H1 (cell line): ENCODE measurements around the gene HOMER3. TPM values are rescaled to one million over a fixed set of nuclear protein-coding genes. Genes with fewer than 3 reads are reported as not detected.

ENCODE experiments used
- CTCF ChIA-PET: fragments of 300-600 bp; sonication (Branson Sonifier 250); formaldehyde crosslinking; loops from one replicate; lab custom pipeline; 2021; ENCODE audit not compliant: partially characterized antibody; lab: Charles Lee
- POLR2A ChIA-PET: fragments of 300-600 bp; sonication (Branson Sonifier 250); formaldehyde crosslinking; loops from one replicate; lab custom pipeline; 2021; ENCODE audit warnings: inconsistent platforms; ENCODE audit not compliant: partially characterized antibody; lab: Charles Lee
- DNase-seq, 2 experiments: peaks; one replicate each; pipeline versions ENCODE4 v3.0.0 to v3.0.0-alpha.2; 2010 to 2022; ENCODE audit warnings: low spot score in 2 of 2, low read depth in 1 of 2, mixed read lengths in 1 of 2
- FAIRE-seq: peaks from 2 replicates; lab custom pipeline; 2011; peaks lifted over from hg19 to GRCh38; lab: Jason Lieb, UNC
- H2AFZ ChIP-seq: 2 replicates; pipeline ENCODE4 v1.8.1; 2012; ENCODE audit warnings: low read length, inconsistent platforms
- H2AK5ac ChIP-seq: 2 replicates; pipeline ENCODE4 v1.6.1; 2013; ENCODE audit warnings: low read depth, low read length
- H2BK120ac ChIP-seq: replicated peaks from 2 replicates; pipeline ENCODE3; 2013; ENCODE audit warnings: low read depth, low read length, inconsistent platforms
- H2BK12ac ChIP-seq: 2 replicates; pipeline ENCODE4 v1.6.1; 2013; ENCODE audit warnings: low read depth, low read length
- H2BK15ac ChIP-seq: 2 replicates; pipeline ENCODE4 v1.6.1; 2013; ENCODE audit warnings: low read length
- H2BK20ac ChIP-seq: 2 replicates; pipeline ENCODE4 v1.6.1; 2013; ENCODE audit warnings: low read length
- H2BK5ac ChIP-seq: 2 replicates; pipeline ENCODE4 v1.6.1; 2013; ENCODE audit warnings: low read depth, low read length
- H3K14ac ChIP-seq: 2 replicates; pipeline ENCODE4 v1.6.1; 2013; ENCODE audit warnings: inconsistent platforms; ENCODE audit not compliant: insufficient read length
- H3K18ac ChIP-seq: 2 replicates; pipeline ENCODE4 v1.6.1; 2013; ENCODE audit warnings: low read length; ENCODE audit errors: extremely low read depth
- H3K23ac ChIP-seq: 2 replicates; pipeline ENCODE4 v1.6.1; 2013; ENCODE audit warnings: inconsistent platforms; ENCODE audit not compliant: insufficient read length
- H3K23me2 ChIP-seq: 2 replicates; pipeline ENCODE4 v1.6.1; 2013; ENCODE audit warnings: low read depth, low read length
- H3K27ac ChIP-seq: 2 replicates; pipeline ENCODE4 v1.6.1; 2011; ENCODE audit warnings: low read depth, low read length, inconsistent platforms
- H3K27me3 ChIP-seq, 4 experiments: replicated peaks in 1 of 4; 1 replicate in 1 of 4; 2 replicates in 3 of 4; pipeline versions ENCODE4 v1.6.1 to v1.8.1; 2011 to 2013; ENCODE audit warnings: low read length in 3 of 4, mild to moderate bottlenecking in 3 of 4, inconsistent platforms in 2 of 4, mixed read lengths in 2 of 4, moderate library complexity in 1 of 4; ENCODE audit not compliant: control insufficient read depth in 3 of 4, insufficient read depth in 3 of 4; ENCODE audit errors: extremely low read depth in 1 of 4
- H3K36me3 ChIP-seq, 4 experiments: 2 replicates each; pipeline versions ENCODE4 v1.6.1 to v1.8.1; 2011 to 2013; ENCODE audit warnings: mild to moderate bottlenecking in 4 of 4, low read length in 3 of 4, moderate library complexity in 2 of 4, control low read depth in 1 of 4, inconsistent platforms in 1 of 4; ENCODE audit not compliant: insufficient read depth in 4 of 4, control insufficient read depth in 2 of 4
- H3K4ac ChIP-seq: replicated peaks from 2 replicates; pipeline ENCODE3; 2013; ENCODE audit warnings: low read length, low read depth, mixed read lengths, inconsistent platforms; ENCODE audit not compliant: insufficient read length
- H3K4me1 ChIP-seq, 4 experiments: replicated peaks in 1 of 4; 1 replicate in 1 of 4; 2 replicates in 3 of 4; pipeline versions ENCODE4 v1.6.1 to v1.8.1; 2011 to 2013; ENCODE audit warnings: low read length in 3 of 4, inconsistent platforms in 2 of 4, mixed read lengths in 1 of 4; ENCODE audit not compliant: insufficient read depth in 4 of 4, control insufficient read depth in 3 of 4
- H3K4me2 ChIP-seq, 2 experiments: 2 replicates each; pipeline versions ENCODE4 v1.6.1 to v1.8.1; 2011 to 2013; ENCODE audit warnings: low read depth in 2 of 2, low read length in 2 of 2, control low read depth in 1 of 2, inconsistent platforms in 1 of 2, mild to moderate bottlenecking in 1 of 2; ENCODE audit not compliant: insufficient read depth in 1 of 2
- H3K4me3 ChIP-seq, 4 experiments: fragments of 200-600, 300-600 bp in 1 of 4; sonication (generic), shearing (Covaris generic), sonication (Bioruptor Twin) in 1 of 4; 2 replicates each; pipeline versions ENCODE4 v1.5.1 to v1.8.1; 2011 to 2016; ENCODE audit warnings: low read length in 4 of 4, low read depth in 3 of 4, control low read depth in 2 of 4, inconsistent platforms in 2 of 4, mild to moderate bottlenecking in 2 of 4, mixed read lengths in 1 of 4, moderate library complexity in 1 of 4; ENCODE audit not compliant: insufficient read depth in 2 of 4; ENCODE audit errors: extremely low read depth in 1 of 4
- H3K56ac ChIP-seq: replicated peaks from 2 replicates; pipeline ENCODE3; 2013; ENCODE audit warnings: low read depth, mild to moderate bottlenecking, mixed read lengths, low read length, inconsistent platforms; ENCODE audit not compliant: insufficient read length
- H3K79me1 ChIP-seq: 2 replicates; pipeline ENCODE4 v1.6.1; 2013; ENCODE audit warnings: low read depth, low read length, control low read depth
- H3K79me2 ChIP-seq, 2 experiments: 2 replicates each; pipeline versions ENCODE4 v1.6.1 to v1.8.1; 2012 to 2013; ENCODE audit warnings: low read length in 2 of 2, mild to moderate bottlenecking in 2 of 2, inconsistent platforms in 1 of 2; ENCODE audit not compliant: insufficient read depth in 2 of 2, control insufficient read depth in 1 of 2
- H3K9ac ChIP-seq, 4 experiments: replicated peaks in 1 of 4; 1 replicate in 1 of 4; 2 replicates in 3 of 4; pipeline versions ENCODE4 v1.6.1 to v1.8.1; 2011 to 2013; ENCODE audit warnings: low read depth in 3 of 4, low read length in 3 of 4, control low read depth in 2 of 4, mild to moderate bottlenecking in 2 of 4, moderate library complexity in 2 of 4, inconsistent platforms in 1 of 4; ENCODE audit errors: extremely low read depth in 1 of 4
- H3K9me3 ChIP-seq, 2 experiments: 2 replicates each; pipeline versions ENCODE4 v1.6.1 to v1.8.1; 2012 to 2013; ENCODE audit warnings: mild to moderate bottlenecking in 2 of 2, moderate library complexity in 2 of 2, control low read depth in 1 of 2, inconsistent platforms in 1 of 2, low read depth in 1 of 2, low read length in 1 of 2, mixed read lengths in 1 of 2; ENCODE audit not compliant: insufficient read depth in 2 of 2
- H4K20me1 ChIP-seq, 2 experiments: replicated peaks in 1 of 2; 2 replicates each; pipeline versions ENCODE3 to v1.8.1; 2011 to 2013; ENCODE audit warnings: inconsistent platforms in 2 of 2, low read length in 2 of 2, mild to moderate bottlenecking in 1 of 2; ENCODE audit not compliant: insufficient read depth in 2 of 2, control insufficient read depth in 1 of 2
- H4K5ac ChIP-seq: 2 replicates; pipeline ENCODE4 v1.6.1; 2013; ENCODE audit warnings: low read length, low read depth, mixed read lengths, inconsistent platforms; ENCODE audit not compliant: insufficient read length
- H4K8ac ChIP-seq: 2 replicates; pipeline ENCODE4 v1.8.0; 2013; ENCODE audit warnings: mild to moderate bottlenecking, moderate library complexity, low read length, inconsistent platforms; ENCODE audit not compliant: insufficient read depth; ENCODE audit errors: extremely low read depth
- H4K91ac ChIP-seq: replicated peaks from 2 replicates; pipeline ENCODE3; 2013; ENCODE audit warnings: low read length, mixed read lengths, inconsistent platforms; ENCODE audit not compliant: insufficient read length
- POLR2AphosphoS5 ChIP-seq: IDR thresholded peaks from 2 replicates; pipeline ENCODE4 v1.6.1; 2011; ENCODE audit warnings: low read depth, low read length
- WGBS, 2 experiments: shearing (Covaris generic) in 1 of 2; methylation state at CpG; one replicate each; pipeline versions ENCODE4 v1.1.6 to v1.1.7; 2013 to 2015; ENCODE audit warnings: low lambda C conversion rate in 2 of 2, mixed read lengths in 2 of 2, inconsistent platforms in 1 of 2, low coverage in 1 of 2, missing lambda C conversion rate in 1 of 2; ENCODE audit not compliant: insufficient replicate concordance in 2 of 2, insufficient coverage in 1 of 2, insufficient read length in 1 of 2; ENCODE audit errors: extremely low coverage in 1 of 2, missing lambda C conversion rate in 1 of 2; 5-methylcytosine and 5-hydroxymethylcytosine counted together
- polyA plus RNA-seq, 7 experiments: library from polyadenylated mRNA; depleted of rRNA in 3 of 7; stranded (reverse) in 5 of 7; unstranded in 2 of 7; fragments of >200 nt in 5 of 7; fragments of 200-250 nt in 2 of 7; gene quantifications; 1 replicate in 5 of 7; 2 replicates in 1 of 7; 4 replicates in 1 of 7; pipeline versions ENCODE4 v1.2.1 to v1.2.3, GENCODE V29; 2011 to 2013; ENCODE audit warnings: missing spikeins in 2 of 7, mixed read lengths in 2 of 7
- total RNA-seq: library from RNA; stranded (reverse); fragmentation: NEBNext Ultra II Directional; extraction: Animal tissue kit (Norgen Biotek cat#: 25700); gene quantifications from 2 replicates; pipeline ENCODE4 v1.2.1, GENCODE V29; 2021

The HOMER3 gene
- total and polyA plus RNA-seq, 2 of the 8 experiments (the other 6 are each of a cell fraction or from before 2014, with no cell fraction given) = 28.3 to 41.6 TPM

DNA sequence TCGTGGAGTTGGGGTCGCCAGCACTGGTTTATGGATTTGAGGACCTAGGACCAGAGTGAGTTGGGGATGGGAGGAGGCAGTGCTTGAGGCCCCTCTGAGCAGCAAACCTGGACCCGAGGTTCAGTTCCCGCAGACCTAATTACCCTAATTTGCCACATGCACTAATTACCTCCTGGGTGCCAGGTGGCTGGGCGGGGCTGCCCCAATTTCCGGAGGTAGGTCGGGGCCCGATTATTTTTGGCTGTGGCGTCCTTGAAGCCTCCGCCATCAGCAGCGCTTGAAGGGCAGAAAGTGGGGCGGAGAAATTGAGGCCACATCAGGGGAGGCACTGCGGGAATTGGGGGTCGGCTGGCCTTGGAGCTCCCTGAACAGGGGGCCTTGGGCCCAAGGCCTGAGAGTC lies 5.9 kb upstream of the HOMER3 start:
- POLR2A ChIA-PET = interaction anchor here (0.7 kb wide), 1 partner anchor 52 kb away, joined by 3 read pairs; no protein-coding TSS in a partner anchor
- no peak overlapping the region for H3K14ac ChIP-seq
- no peak overlapping the region for H3K4me3 ChIP-seq
- no peak overlapping the region for H3K18ac ChIP-seq
- no peak overlapping the region for H3K23ac ChIP-seq
- no peaks in the 10 kb centered on the region for H3K79me1 ChIP-seq
- H3K79me2 ChIP-seq = no peaks in the 10 kb centered on the region; a peak in 1 of 4 replicates
- no peak overlapping the region for H4K91ac ChIP-seq
- H3K36me3 ChIP-seq = 0 out of 8 replicates have a peak, but pooled peaks cover 0 to 5% (median 0%) of the 10 kb centered on the region in 4 experiments
- H2BK15ac ChIP-seq = no peak overlapping the region
- no peak overlapping the region for H3K4me2 ChIP-seq
- FAIRE-seq = no peak
- H3K56ac ChIP-seq = no peak overlapping the region
- H3K27ac ChIP-seq = no peak overlapping the region
- no peak overlapping the region for H4K5ac ChIP-seq
- no peak for DNase-seq
- H4K20me1 ChIP-seq = peaks cover 1 to 2% of the 10 kb centered on the region in 2 experiments
- no peak overlapping the region for H2AK5ac ChIP-seq
- H2BK20ac ChIP-seq = no peak overlapping the region
- WGBS, 2 experiments = 87% methylated on average over 11 of the region's 14 CpGs; no CpG with 5 or more reads in 1 of the 2 experiments
- no peak overlapping the region for H3K9ac ChIP-seq
- no peak overlapping the region for H2BK5ac ChIP-seq
- H3K4ac ChIP-seq = no peak overlapping the region
- peaks cover 0 to 2% (median under 1%) of the 10 kb centered on the region in 4 experiments; a peak in 3 of 7 replicates for H3K4me1 ChIP-seq
- no peaks in the 10 kb centered on the region for H3K27me3 ChIP-seq
- H3K9me3 ChIP-seq = no peaks in the 10 kb centered on the region
- H4K8ac ChIP-seq = peak overlapping the region; percentile 68; the same call in 1 of the 2 replicates
- H2BK12ac ChIP-seq = no peak overlapping the region
- H3K23me2 ChIP-seq = 0 out of 2 replicates have a peak, but pooled peaks cover 1% of the 10 kb centered on the region
- no peak overlapping the region for H2BK120ac ChIP-seq
- CTCF ChIA-PET = interaction anchor here (2.0 kb wide), 1 partner anchor 40 kb away, joined by 11 read pairs; no protein-coding TSS in a partner anchor
- no peak for TF ChIP-seq POLR2AphosphoS5
- TF ChIP-seq, all 59 proteins: peak for 0
- H2AFZ ChIP-seq = no peak overlapping the region
